IPS DF 4.7 (cell line): ENCODE measurements around the gene MCUB.

Experiments
- DNase-seq: peaks from one replicate; pipeline ENCODE4 v3.0.0-alpha.2; 2013; ENCODE audit warnings: low spot score; ENCODE audit errors: extremely low read depth

The MCUB gene

GRCh38 chr4:109627361-109627760 is 67.3 kb downstream of the MCUB start:
- no peak for DNase-seq

- no peak for DNase-seq
These were observed 69.7 kb downstream of the MCUB start for GRCh38 chr4:109629775-109630174.

- no peak for DNase-seq
These were observed 71.6 kb downstream of the MCUB start for GRCh38 chr4:109631532-109632108.

GRCh38 chr4:109640644-109641043 is 80.6 kb downstream of the MCUB start:
- DNase-seq = no peak

GRCh38 chr4:109645874-109646710 is 86.0 kb downstream of the MCUB start:
- no peak for DNase-seq

- no peak for DNase-seq
These were observed 88.4 kb downstream of the MCUB start for GRCh38 chr4:109648266-109648996.

GRCh38 chr4:109648997-109649575 is 89.0 kb downstream of the MCUB start:
- no peak for DNase-seq

GRCh38 chr4:109649872-109650271 is 89.8 kb downstream of the MCUB start:
- no peak for DNase-seq

GRCh38 chr4:109655396-109655795 is 95.3 kb downstream of the MCUB start:
- DNase-seq = no peak

GRCh38 chr4:109657854-109658418 is 97.9 kb downstream of the MCUB start:
- DNase-seq = no peak

GRCh38 chr4:109658871-109659410 is 98.9 kb downstream of the MCUB start:
- DNase-seq = no peak

GRCh38 chr4:109662116-109662515 is 102.1 kb downstream of the MCUB start:
- DNase-seq = no peak

- no peak for DNase-seq
These were observed 102.7 kb downstream of the MCUB start for GRCh38 chr4:109662771-109663170.

GRCh38 chr4:109665783-109666485 is 105.9 kb downstream of the MCUB start:
- no peak for DNase-seq

GRCh38 chr4:109671350-109671749 is 111.3 kb downstream of the MCUB start:
- DNase-seq = no peak

GRCh38 chr4:109672169-109672930 is 112.3 kb downstream of the MCUB start:
- DNase-seq = no peak

- no peak for DNase-seq
These were observed 113.3 kb downstream of the MCUB start for GRCh38 chr4:109673303-109673702.

- DNase-seq = no peak
These were observed 115.1 kb downstream of the MCUB start for GRCh38 chr4:109675181-109675580.

GRCh38 chr4:109675843-109676242 is 115.8 kb downstream of the MCUB start:
- no peak for DNase-seq

- DNase-seq = no peak
These were observed 116.8 kb downstream of the MCUB start for GRCh38 chr4:109676886-109677285.
